Cardiac fibroblast (primary cell): ENCODE measurements around the gene RAB33B.
"Not testable (repeated sequence)": the region's sequence is repeated elsewhere in the genome, so short reads cannot be mapped to it uniquely, and the experiment has no call there.

ENCODE experiments used
- DNase-seq, 2 donors: peaks; one replicate each; pipeline versions ENCODE4 v3.0.0 to v3.0.0-alpha.2; 2010; ENCODE audit warnings: low read depth in 2 of 2
- H3K4me3 ChIP-seq, 2 donors: replicated peaks in 1 of 2; 1 replicate in 1 of 2; 2 replicates in 1 of 2; pipeline ENCODE4 v1.5.1; 2011; ENCODE audit warnings: low read depth in 2 of 2, low read length in 2 of 2, mild to moderate bottlenecking in 2 of 2, moderate library complexity in 1 of 2
- CTCF ChIP-seq: IDR thresholded peaks from one replicate; pipeline ENCODE4 v1.5.1; 2011; ENCODE audit warnings: low read depth, mild to moderate bottlenecking, low read length, inconsistent platforms

The RAB33B gene

DNA sequence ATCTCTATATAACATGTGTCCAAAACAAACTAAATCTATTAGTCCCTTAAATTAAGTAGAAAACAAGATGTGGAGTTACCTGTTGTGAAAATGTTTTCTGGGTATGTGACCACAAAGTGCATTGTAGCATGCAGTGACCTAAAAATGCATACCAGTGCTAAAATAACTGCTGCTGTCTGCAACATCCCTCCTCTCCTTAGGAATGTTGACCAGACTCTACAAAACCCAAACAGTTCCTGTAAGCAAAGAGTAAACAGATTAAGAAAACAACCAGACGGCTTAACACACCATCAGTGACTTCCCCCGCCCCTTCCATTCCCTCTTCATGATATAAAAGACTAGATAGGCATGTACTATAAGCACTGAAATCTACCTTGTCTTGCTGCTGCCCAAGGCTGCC, 15.8 kb upstream of the RAB33B start:
- DNase-seq: no peak
- no peak for TF ChIP-seq CTCF
- H3K4me3 ChIP-seq: no peak overlapping the region

- no peak overlapping the region for H3K4me3 ChIP-seq
- no peak for TF ChIP-seq CTCF
- DNase-seq: no peak
Observed at GRCh38 chr4:139441029-139441428, 12.9 kb upstream of the RAB33B start.

DNA sequence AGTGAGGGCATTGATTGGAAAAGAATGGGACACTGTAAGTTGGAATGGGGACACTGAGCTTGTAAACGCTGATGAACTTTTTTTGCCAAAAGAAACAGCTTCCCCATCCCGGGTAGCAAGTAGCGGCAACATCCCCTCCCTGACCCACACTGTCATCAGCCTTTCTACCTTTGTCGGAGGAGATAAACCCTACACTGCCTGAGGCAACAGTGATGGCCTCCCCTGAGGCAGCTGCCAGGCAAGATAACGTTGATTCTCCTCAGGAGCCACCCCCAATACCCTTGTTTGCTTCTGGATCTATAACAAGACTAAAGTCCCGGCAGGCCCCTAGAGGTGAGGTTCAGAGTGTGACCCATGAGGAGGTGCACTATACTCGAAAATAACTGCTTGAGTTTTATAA, 10.3 kb upstream of the RAB33B start:
- no peak overlapping the region for H3K4me3 ChIP-seq
- TF ChIP-seq CTCF: no peak
- DNase-seq: no peak

GRCh38 chr4:139444881-139445280, 9.0 kb upstream of the RAB33B start:
- not testable (repeated sequence) for DNase-seq, H3K4me3 ChIP-seq

DNA sequence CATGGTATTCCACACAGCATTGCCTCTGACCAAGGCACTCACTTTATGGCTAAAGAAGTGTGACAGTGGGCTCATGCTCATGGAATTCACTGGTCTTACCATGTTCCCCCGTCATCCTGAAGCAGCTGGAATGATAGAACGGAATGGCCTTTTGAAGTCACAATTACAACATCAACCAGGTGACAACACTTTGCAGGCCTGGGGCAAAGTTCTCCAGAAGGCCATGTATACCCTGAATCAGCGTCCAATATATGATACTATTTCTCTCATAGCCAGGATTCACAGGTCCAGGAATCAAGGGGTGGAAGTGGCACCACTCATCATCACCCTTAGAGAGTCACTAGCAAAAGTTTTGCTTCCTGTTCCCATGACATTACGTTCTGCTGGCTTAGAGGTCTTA, 6.8 kb upstream of the RAB33B start:
- not testable (repeated sequence) for DNase-seq, H3K4me3 ChIP-seq

- no peak overlapping the region for H3K4me3 ChIP-seq
- DNase-seq: peak in 1 of 2 donors; percentile 19
- TF ChIP-seq CTCF: no peak
Observed at GRCh38 chr4:139450586-139450985, 3.3 kb upstream of the RAB33B start.

DNA sequence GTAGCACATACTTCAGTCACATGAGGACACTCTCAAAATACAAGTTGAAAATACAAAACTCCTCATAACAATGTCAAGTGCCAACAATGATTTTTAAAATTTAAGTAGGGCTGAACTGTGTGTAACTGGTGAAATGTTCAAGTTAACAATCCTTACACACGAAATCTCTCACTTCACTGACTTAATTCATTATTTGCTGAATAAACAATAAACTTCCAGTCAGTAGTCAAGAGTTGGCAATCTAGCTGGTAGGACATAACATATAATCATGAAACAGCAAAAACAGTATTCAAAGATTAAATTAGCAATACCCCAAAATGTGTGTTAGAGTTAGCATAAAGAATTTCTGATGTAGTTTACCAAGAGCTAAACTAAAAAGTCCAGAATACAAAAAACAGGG, 1.9 kb upstream of the RAB33B start:
- no peak for TF ChIP-seq CTCF
- no peak overlapping the region for H3K4me3 ChIP-seq
- no peak for DNase-seq

DNA sequence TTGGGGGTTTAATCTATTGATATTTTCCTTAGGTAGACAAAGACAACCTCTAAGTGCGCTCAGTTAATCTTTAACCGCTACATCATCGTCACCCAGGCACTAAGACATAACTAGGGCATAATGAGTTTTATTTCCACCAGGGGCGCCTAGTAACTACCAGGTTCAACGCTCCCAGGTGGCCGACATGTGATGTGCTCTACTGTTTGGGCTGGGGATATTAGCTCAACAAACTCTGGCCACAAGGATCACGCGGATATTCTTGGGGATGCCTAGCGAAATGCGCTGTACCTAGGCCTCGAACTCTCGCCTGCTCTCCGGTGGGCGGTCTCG, 915 bp upstream of the RAB33B start:
- TF ChIP-seq CTCF: peak; percentile 48
- DNase-seq: no peak
- peak overlapping the region; percentile 72 to 81 for H3K4me3 ChIP-seq
